Fibroblast of lung (primary cell): ENCODE measurements around the gene PHC2.

Source experiments
- EZH2 ChIP-seq: IDR thresholded peaks from 2 replicates; pipeline ENCODE4 v1.5.1; 2012; ENCODE audit warnings: low read length, control low read depth, mild to moderate bottlenecking; ENCODE audit errors: missing control alignments
- TF ChIP-seq, protein P1 (sequence below), 2 donors: IDR thresholded peaks in 1 of 2; conservative IDR thresholded peaks in 1 of 2; 1 replicate in 1 of 2; 2 replicates in 1 of 2; pipeline ENCODE4 v1.5.1; 2011 to 2012; ENCODE audit warnings: low read length in 2 of 2, control low read depth in 1 of 2, inconsistent platforms in 1 of 2, low read depth in 1 of 2, mild to moderate bottlenecking in 1 of 2

DNA sequence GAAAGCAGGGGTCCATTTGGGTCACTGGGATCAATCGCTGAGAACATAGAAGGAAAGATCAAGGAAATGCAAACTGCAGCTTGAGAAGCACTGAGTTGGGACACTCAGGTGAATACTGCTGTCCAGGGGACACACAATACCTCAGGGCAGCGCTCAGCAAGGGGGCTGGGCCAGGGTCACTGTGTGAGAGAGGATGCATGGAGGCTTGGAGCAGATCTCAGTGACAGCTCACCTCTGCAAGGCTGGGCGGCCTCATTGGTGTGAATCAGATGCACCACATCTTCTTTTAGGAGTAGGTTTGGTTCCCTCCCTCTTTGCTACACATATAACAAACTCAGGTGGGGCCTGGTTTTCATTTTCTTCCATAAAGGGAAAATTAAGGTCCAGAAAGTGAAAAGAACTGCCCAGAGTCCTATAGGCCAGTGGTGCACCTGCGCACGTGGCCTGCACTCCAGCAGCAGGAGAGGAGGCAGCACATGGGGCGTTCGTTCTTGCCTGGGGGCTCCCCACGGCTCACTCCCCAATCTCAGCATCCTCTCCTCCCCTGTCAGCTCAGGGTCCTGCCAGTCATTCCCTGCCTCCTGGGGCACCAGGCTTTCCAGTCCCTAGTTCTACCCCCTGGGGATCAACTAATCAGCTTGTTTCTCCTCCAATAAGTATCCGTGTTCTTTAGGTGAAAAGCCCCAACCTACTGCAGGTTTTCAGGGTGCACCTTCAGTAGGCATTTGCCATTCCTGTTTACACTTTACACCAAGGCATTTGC lies 111.5 kb downstream of the PHC2 start:
- TF ChIP-seq, protein P1, sequence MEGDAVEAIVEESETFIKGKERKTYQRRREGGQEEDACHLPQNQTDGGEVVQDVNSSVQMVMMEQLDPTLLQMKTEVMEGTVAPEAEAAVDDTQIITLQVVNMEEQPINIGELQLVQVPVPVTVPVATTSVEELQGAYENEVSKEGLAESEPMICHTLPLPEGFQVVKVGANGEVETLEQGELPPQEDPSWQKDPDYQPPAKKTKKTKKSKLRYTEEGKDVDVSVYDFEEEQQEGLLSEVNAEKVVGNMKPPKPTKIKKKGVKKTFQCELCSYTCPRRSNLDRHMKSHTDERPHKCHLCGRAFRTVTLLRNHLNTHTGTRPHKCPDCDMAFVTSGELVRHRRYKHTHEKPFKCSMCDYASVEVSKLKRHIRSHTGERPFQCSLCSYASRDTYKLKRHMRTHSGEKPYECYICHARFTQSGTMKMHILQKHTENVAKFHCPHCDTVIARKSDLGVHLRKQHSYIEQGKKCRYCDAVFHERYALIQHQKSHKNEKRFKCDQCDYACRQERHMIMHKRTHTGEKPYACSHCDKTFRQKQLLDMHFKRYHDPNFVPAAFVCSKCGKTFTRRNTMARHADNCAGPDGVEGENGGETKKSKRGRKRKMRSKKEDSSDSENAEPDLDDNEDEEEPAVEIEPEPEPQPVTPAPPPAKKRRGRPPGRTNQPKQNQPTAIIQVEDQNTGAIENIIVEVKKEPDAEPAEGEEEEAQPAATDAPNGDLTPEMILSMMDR (conservative IDR thresholded peaks at IDR 0.05 in 1 of 2, IDR thresholded peaks at IDR 0.05 in 1 of 2; ENCODE audit: low read depth in 1 of 2, low read length in 2 of 2): no peak
- no peak for TF ChIP-seq EZH2
